GM10248 (cell line): ENCODE results near the gene PAOX.
"Not testable (repeated sequence)": the region's sequence is repeated elsewhere in the genome, so short reads cannot be mapped to it uniquely, and the experiment has no call there.

Experiments used
- CTCF ChIA-PET: fragments of 300-600 bp; sonication (Branson Sonifier 250); formaldehyde crosslinking; extraction: SDS; loops from one replicate; lab custom pipeline; 2021; ENCODE audit warnings: antibody characterized with exemption; lab: Yijun Ruan, JAX
- POLR2A ChIA-PET: fragments of 350-650 bp; sonication (Branson Sonifier 250); formaldehyde crosslinking; extraction: SDS; loops from one replicate; lab custom pipeline; 2020; ENCODE audit warnings: antibody characterized with exemption; lab: Yijun Ruan, JAX
- DNase-seq: peaks from one replicate; pipeline ENCODE4 v3.0.0; 2012; ENCODE audit errors: extremely low spot score
- TF ChIP-seq, protein P1 (sequence below): IDR thresholded peaks from 2 replicates; pipeline ENCODE4 v1.5.1; 2012; ENCODE audit warnings: mild to moderate bottlenecking, low read depth; ENCODE audit errors: extremely low read depth, missing control alignments, control extremely low read depth

Gene PAOX

GRCh38 chr10:133403784-133404183 lies 24.7 kb downstream of the PAOX start:
- ChIA-PET POLR2A (no interaction called here), CTCF (no interaction called here)
- no peak for DNase-seq
- TF ChIP-seq, protein P1, sequence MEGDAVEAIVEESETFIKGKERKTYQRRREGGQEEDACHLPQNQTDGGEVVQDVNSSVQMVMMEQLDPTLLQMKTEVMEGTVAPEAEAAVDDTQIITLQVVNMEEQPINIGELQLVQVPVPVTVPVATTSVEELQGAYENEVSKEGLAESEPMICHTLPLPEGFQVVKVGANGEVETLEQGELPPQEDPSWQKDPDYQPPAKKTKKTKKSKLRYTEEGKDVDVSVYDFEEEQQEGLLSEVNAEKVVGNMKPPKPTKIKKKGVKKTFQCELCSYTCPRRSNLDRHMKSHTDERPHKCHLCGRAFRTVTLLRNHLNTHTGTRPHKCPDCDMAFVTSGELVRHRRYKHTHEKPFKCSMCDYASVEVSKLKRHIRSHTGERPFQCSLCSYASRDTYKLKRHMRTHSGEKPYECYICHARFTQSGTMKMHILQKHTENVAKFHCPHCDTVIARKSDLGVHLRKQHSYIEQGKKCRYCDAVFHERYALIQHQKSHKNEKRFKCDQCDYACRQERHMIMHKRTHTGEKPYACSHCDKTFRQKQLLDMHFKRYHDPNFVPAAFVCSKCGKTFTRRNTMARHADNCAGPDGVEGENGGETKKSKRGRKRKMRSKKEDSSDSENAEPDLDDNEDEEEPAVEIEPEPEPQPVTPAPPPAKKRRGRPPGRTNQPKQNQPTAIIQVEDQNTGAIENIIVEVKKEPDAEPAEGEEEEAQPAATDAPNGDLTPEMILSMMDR: no peak

GRCh38 chr10:133405272-133405671 lies 26.2 kb downstream of the PAOX start:
- CTCF ChIA-PET: interaction anchor here (1.0 kb wide), 1 partner anchor 33 kb away, joined by 3 read pairs; no protein-coding TSS in a partner anchor
- DNase-seq: no peak
- TF ChIP-seq, protein P1: no peak
- POLR2A ChIA-PET: no interaction called here

GRCh38 chr10:133405844-133406527 lies 26.9 kb downstream of the PAOX start:
- CTCF ChIA-PET: interaction anchor here (1.0 kb wide), 1 partner anchor 32 kb away, joined by 3 read pairs; no protein-coding TSS in a partner anchor
- no peak for DNase-seq

GRCh38 chr10:133411523-133412380 lies 32.7 kb downstream of the PAOX start:
- ChIA-PET POLR2A (no interaction called here), CTCF (no interaction called here)
- TF ChIP-seq, protein P1: no peak
- DNase-seq: no peak

More at GRCh38 chr10:133405844-133406527, 26.9 kb downstream of the PAOX start:
- TF ChIP-seq, protein P1: no peak
- POLR2A ChIA-PET: no interaction called here

DNA sequence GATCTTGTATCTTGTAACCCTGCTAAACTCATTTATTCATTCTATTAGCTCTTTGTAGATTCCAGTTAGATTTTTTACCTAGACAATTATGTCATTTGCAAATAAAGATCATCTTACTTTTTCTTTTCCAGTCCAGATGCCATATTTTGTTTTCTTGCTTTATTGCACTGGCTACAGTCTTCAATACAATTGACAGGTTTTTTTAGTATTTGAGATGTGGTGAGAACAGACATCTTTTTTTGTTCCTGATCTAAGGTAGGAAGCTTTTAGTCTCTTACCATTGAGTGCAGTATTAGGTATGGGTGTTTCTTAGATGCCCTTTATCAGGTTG lies 33.3 kb downstream of the PAOX start:
- CTCF ChIA-PET: no interaction called here
- DNase-seq: no peak
- TF ChIP-seq, protein P1: no peak
- POLR2A ChIA-PET: no interaction called here

DNA sequence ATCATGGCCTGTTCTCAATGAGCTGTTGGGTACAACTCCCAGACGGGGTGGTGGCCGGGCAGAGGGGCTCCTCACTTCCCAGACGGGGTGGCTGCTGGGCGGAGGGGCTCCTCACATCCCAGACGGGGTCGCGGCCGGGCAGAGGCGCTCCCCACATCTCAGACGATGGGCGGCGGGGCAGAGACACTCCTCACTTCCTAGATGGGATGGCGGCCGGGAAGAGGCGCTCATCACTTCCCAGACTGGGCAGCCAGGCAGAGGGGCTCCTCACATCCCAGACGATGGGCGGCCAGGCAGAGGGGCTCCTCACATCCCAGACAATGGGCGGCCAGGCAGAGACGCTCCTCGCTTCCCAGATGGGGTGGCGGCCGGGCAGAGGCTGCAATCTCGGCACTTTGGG lies 35.3 kb downstream of the PAOX start:
- DNase-seq, CTCF ChIA-PET, POLR2A ChIA-PET: not testable (repeated sequence)

GRCh38 chr10:133415752-133416151 lies 36.7 kb downstream of the PAOX start:
- DNase-seq: no peak
- CTCF ChIA-PET: no interaction called here
- POLR2A ChIA-PET: no interaction called here
- TF ChIP-seq, protein P1: no peak
